ENCODE data around the gene AQP1. TPM values are rescaled to one million over a fixed set of nuclear protein-coding genes. Genes with fewer than 3 reads are reported as not detected.

AQP1 gene
- polyA plus RNA-seq, 1 donor (not counting 4 experiments of a cell fraction or from before 2014, with no cell fraction given), result 0.07 TPM

GRCh38 chr7:30938435-30939316 lies 27.0 kb downstream of the AQP1 start:
- Histone ChIP-seq H3K9me1 (ENCODE audit: control insufficient read depth, extremely low read depth, insufficient read depth, low read length) (no peaks in the 10 kb centered on the region), H3K4me3 (ENCODE audit: control insufficient read depth in 2 of 3, extremely low read depth in 1 of 3, insufficient read depth in 2 of 3, low read depth in 1 of 3, low read length in 3 of 3) (no peak overlapping the region), H2AFZ (ENCODE audit: control insufficient read depth, low read length) (no peak overlapping the region), H4K20me1 (ENCODE audit: control insufficient read depth, extremely low read depth, insufficient read depth, low read length) (no peaks in the 10 kb centered on the region), H3K36me3 (ENCODE audit: control insufficient read depth in 2 of 2, extremely low read depth in 1 of 2, insufficient read depth in 2 of 2, low read length in 2 of 2) (no peaks in the 10 kb centered on the region), H3K4me1 (ENCODE audit: control insufficient read depth, extremely low read depth, insufficient read depth, low read length) (no peaks in the 10 kb centered on the region), H3K27ac (ENCODE audit: control insufficient read depth, insufficient read depth, low read length) (no peak overlapping the region), H3K4me2 (ENCODE audit: control insufficient read depth, extremely low read depth, insufficient read depth, low read depth, low read length) (no peak overlapping the region), H3K9ac (ENCODE audit: control insufficient read depth, extremely low read depth, insufficient read depth, low read length) (no peak overlapping the region), H3K27me3 (ENCODE audit: control insufficient read depth, extremely low read depth, insufficient read depth, low read length) (peaks cover 7% of the 10 kb centered on the region), H3K79me2 (ENCODE audit: control insufficient read depth, insufficient read depth, low read length) (no peaks in the 10 kb centered on the region), H3K9me3 (ENCODE audit: control insufficient read depth, low read depth, low read length) (no peaks in the 10 kb centered on the region)
- no peak for TF ChIP-seq EZH2 (IDR thresholded peaks at IDR 0.05; ENCODE audit: low read length)
- TF ChIP-seq CTCF (optimal IDR thresholded peaks at IDR 0.05 in 1 of 3, IDR thresholded peaks at IDR 0.05 in 1 of 3, conservative IDR thresholded peaks at IDR 0.05 in 1 of 3; ENCODE audit: extremely low read depth in 1 of 3, insufficient read depth in 2 of 3, low read length in 3 of 3), result peak; percentile 94 to 99 (median 96)
- FAIRE-seq (peak; percentile 59), DNase-seq (ENCODE audit: low read depth, low spot score) (peak; percentile 41)
- dilution Hi-C loops (cut with MboI; ENCODE audit: extremely low pct_ligation_motif_present, low sequenced_read_pairs), result no loop called here

GRCh38 chr7:30941582-30942323 lies 30.1 kb downstream of the AQP1 start:
- Histone ChIP-seq H3K36me3 (ENCODE audit: control insufficient read depth in 2 of 2, extremely low read depth in 1 of 2, insufficient read depth in 2 of 2, low read length in 2 of 2) (no peaks in the 10 kb centered on the region), H3K9me3 (ENCODE audit: control insufficient read depth, low read depth, low read length) (no peaks in the 10 kb centered on the region), H3K4me2 (ENCODE audit: control insufficient read depth, extremely low read depth, insufficient read depth, low read depth, low read length) (no peak overlapping the region), H3K79me2 (ENCODE audit: control insufficient read depth, insufficient read depth, low read length) (no peaks in the 10 kb centered on the region), H2AFZ (ENCODE audit: control insufficient read depth, low read length) (no peak overlapping the region), H3K27ac (ENCODE audit: control insufficient read depth, insufficient read depth, low read length) (no peak overlapping the region), H3K9me1 (ENCODE audit: control insufficient read depth, extremely low read depth, insufficient read depth, low read length) (no peaks in the 10 kb centered on the region), H4K20me1 (ENCODE audit: control insufficient read depth, extremely low read depth, insufficient read depth, low read length) (no peaks in the 10 kb centered on the region), H3K4me1 (ENCODE audit: control insufficient read depth, extremely low read depth, insufficient read depth, low read length) (no peaks in the 10 kb centered on the region), H3K27me3 (ENCODE audit: control insufficient read depth, extremely low read depth, insufficient read depth, low read length) (peaks cover 7% of the 10 kb centered on the region), H3K4me3 (ENCODE audit: control insufficient read depth in 2 of 3, extremely low read depth in 1 of 3, insufficient read depth in 2 of 3, low read depth in 1 of 3, low read length in 3 of 3) (no peak overlapping the region), H3K9ac (ENCODE audit: control insufficient read depth, extremely low read depth, insufficient read depth, low read length) (no peak overlapping the region)
- dilution Hi-C loops (cut with MboI; ENCODE audit: extremely low pct_ligation_motif_present, low sequenced_read_pairs), result no loop called here
- TF ChIP-seq EZH2 (IDR thresholded peaks at IDR 0.05; ENCODE audit: low read length), result no peak
- no peak for TF ChIP-seq CTCF (optimal IDR thresholded peaks at IDR 0.05 in 1 of 3, IDR thresholded peaks at IDR 0.05 in 1 of 3, conservative IDR thresholded peaks at IDR 0.05 in 1 of 3; ENCODE audit: extremely low read depth in 1 of 3, insufficient read depth in 2 of 3, low read length in 3 of 3)
- no peak for FAIRE-seq
- no peak for DNase-seq (ENCODE audit: low read depth, low spot score)
